ENCODE results near the gene CD2. TPM values are rescaled to one million over a fixed set of nuclear protein-coding genes. Genes with fewer than 3 reads are reported as not detected.

The CD2 gene
- polyA plus RNA-seq, 3 donors, result 0.10 to 0.28 (median 0.23) TPM

GRCh38 chr1:116769561-116769977 is 15.3 kb downstream of the CD2 start:
- no peak for DNase-seq (ENCODE audit: extremely low read depth in 1 of 11, low read depth in 9 of 11, low spot score in 4 of 11)

GRCh38 chr1:116769994-116770393 is 15.8 kb downstream of the CD2 start:
- no peak for DNase-seq (ENCODE audit: extremely low read depth in 1 of 11, low read depth in 9 of 11, low spot score in 4 of 11)

GRCh38 chr1:116770625-116771024 is 16.4 kb downstream of the CD2 start:
- no peak for DNase-seq (ENCODE audit: extremely low read depth in 1 of 11, low read depth in 9 of 11, low spot score in 4 of 11)

- DNase-seq (ENCODE audit: extremely low read depth in 1 of 11, low read depth in 9 of 11, low spot score in 4 of 11), result no peak
These were observed 17.9 kb downstream of the CD2 start for GRCh38 chr1:116771997-116772647.

GRCh38 chr1:116772648-116773045 is 18.4 kb downstream of the CD2 start:
- DNase-seq (ENCODE audit: extremely low read depth in 1 of 11, low read depth in 9 of 11, low spot score in 4 of 11), result no peak

- no peak for DNase-seq (ENCODE audit: extremely low read depth in 1 of 11, low read depth in 9 of 11, low spot score in 4 of 11)
These were observed 21.0 kb downstream of the CD2 start for GRCh38 chr1:116775116-116775752.

GRCh38 chr1:116777831-116778830 is 23.9 kb downstream of the CD2 start:
- DNase-seq (ENCODE audit: extremely low read depth in 1 of 11, low read depth in 9 of 11, low spot score in 4 of 11), result no peak

- no peak for DNase-seq (ENCODE audit: extremely low read depth in 1 of 11, low read depth in 9 of 11, low spot score in 4 of 11)
These were observed 26.8 kb downstream of the CD2 start for GRCh38 chr1:116781034-116781433.

- DNase-seq (ENCODE audit: extremely low read depth in 1 of 11, low read depth in 9 of 11, low spot score in 4 of 11), result no peak
These were observed 30.8 kb downstream of the CD2 start for GRCh38 chr1:116785006-116785405.

- DNase-seq (ENCODE audit: extremely low read depth in 1 of 11, low read depth in 9 of 11, low spot score in 4 of 11), result no peak
These were observed 31.8 kb downstream of the CD2 start for GRCh38 chr1:116786049-116786448.

- DNase-seq (ENCODE audit: extremely low read depth in 1 of 11, low read depth in 9 of 11, low spot score in 4 of 11), result no peak
These were observed 37.5 kb downstream of the CD2 start for GRCh38 chr1:116791727-116792126.

- no peak for DNase-seq (ENCODE audit: extremely low read depth in 1 of 11, low read depth in 9 of 11, low spot score in 4 of 11)
These were observed 39.2 kb downstream of the CD2 start for GRCh38 chr1:116793357-116793935.

- no peak for DNase-seq (ENCODE audit: extremely low read depth in 1 of 11, low read depth in 9 of 11, low spot score in 4 of 11)
These were observed 40.1 kb downstream of the CD2 start for GRCh38 chr1:116794371-116794770.

GRCh38 chr1:116794804-116795481 is 40.7 kb downstream of the CD2 start:
- DNase-seq (ENCODE audit: extremely low read depth in 1 of 11, low read depth in 9 of 11, low spot score in 4 of 11), result no peak

GRCh38 chr1:116795482-116795829 is 41.2 kb downstream of the CD2 start:
- no peak for DNase-seq (ENCODE audit: extremely low read depth in 1 of 11, low read depth in 9 of 11, low spot score in 4 of 11)

- DNase-seq (ENCODE audit: extremely low read depth in 1 of 11, low read depth in 9 of 11, low spot score in 4 of 11), result no peak
These were observed 50.5 kb downstream of the CD2 start for GRCh38 chr1:116804736-116805135.

- no peak for DNase-seq (ENCODE audit: extremely low read depth in 1 of 11, low read depth in 9 of 11, low spot score in 4 of 11)
These were observed 51.2 kb downstream of the CD2 start for GRCh38 chr1:116805398-116805797.

- DNase-seq (ENCODE audit: extremely low read depth in 1 of 11, low read depth in 9 of 11, low spot score in 4 of 11), result no peak
These were observed 52.0 kb downstream of the CD2 start for GRCh38 chr1:116806245-116806644.

- DNase-seq (ENCODE audit: extremely low read depth in 1 of 11, low read depth in 9 of 11, low spot score in 4 of 11), result no peak
These were observed 52.4 kb downstream of the CD2 start for GRCh38 chr1:116806671-116807070.
